Right renal cortex interstitium (tissue), 3 donors: ENCODE results near the gene EHMT1. TPM values are rescaled to one million over a fixed set of nuclear protein-coding genes. Genes with fewer than 3 reads are reported as not detected.
"Not testable (repeated sequence)": the region's sequence is repeated elsewhere in the genome, so short reads cannot be mapped to it uniquely, and the experiment has no call there.

Experiments
- DNase-seq, 3 donors: peaks; one replicate each; pipeline ENCODE4 v3.0.0-alpha.2; 2013; ENCODE audit warnings: low read depth in 3 of 3, low spot score in 2 of 3
- polyA plus RNA-seq, 3 donors: library from polyadenylated mRNA; unstranded; fragments of 120-200 nt; gene quantifications; one replicate each; pipeline ENCODE4 v1.2.1, GENCODE V29; 2013; ENCODE audit not compliant: insufficient read length in 3 of 3

EHMT1 gene
- polyA plus RNA-seq, 3 donors: 68.5 to 72.0 (median 70.1) TPM

GRCh38 chr9:137613738-137614523 lies 4.9 kb upstream of the EHMT1 start:
- no peak for DNase-seq

GRCh38 chr9:137614631-137615386 lies 4.0 kb upstream of the EHMT1 start:
- DNase-seq: no peak

- no peak for DNase-seq
Measured at GRCh38 chr9:137615387-137615871, 3.4 kb upstream of the EHMT1 start.

GRCh38 chr9:137619240-137620047 lies 639 bp downstream of the EHMT1 start:
- DNase-seq: no peak

- no peak for DNase-seq
Measured at GRCh38 chr9:137620048-137620405, 1.2 kb downstream of the EHMT1 start.

GRCh38 chr9:137620581-137620980 lies 1.8 kb downstream of the EHMT1 start:
- DNase-seq: no peak

- no peak for DNase-seq
Measured at GRCh38 chr9:137621131-137621757, 2.4 kb downstream of the EHMT1 start.

GRCh38 chr9:137622211-137622610 lies 3.4 kb downstream of the EHMT1 start:
- not testable (repeated sequence) for DNase-seq

- no peak for DNase-seq
Measured at GRCh38 chr9:137626464-137626863, 7.7 kb downstream of the EHMT1 start.

GRCh38 chr9:137627406-137627805 lies 8.6 kb downstream of the EHMT1 start:
- not testable (repeated sequence) for DNase-seq

GRCh38 chr9:137630126-137630525 lies 11.3 kb downstream of the EHMT1 start:
- no peak for DNase-seq

- no peak for DNase-seq
Measured at GRCh38 chr9:137630679-137631078, 11.9 kb downstream of the EHMT1 start.

- no peak for DNase-seq
Measured at GRCh38 chr9:137631345-137632229, 12.8 kb downstream of the EHMT1 start.

GRCh38 chr9:137632230-137633161 lies 13.7 kb downstream of the EHMT1 start:
- no peak for DNase-seq

GRCh38 chr9:137634016-137634415 lies 15.2 kb downstream of the EHMT1 start:
- DNase-seq: no peak

- no peak for DNase-seq
Measured at GRCh38 chr9:137638680-137639079, 19.9 kb downstream of the EHMT1 start.

GRCh38 chr9:137639303-137640051 lies 20.7 kb downstream of the EHMT1 start:
- DNase-seq: no peak

- DNase-seq: no peak
Measured at GRCh38 chr9:137640862-137641261, 22.1 kb downstream of the EHMT1 start.
